GM23248 (cell line): ENCODE results near the gene PSD4. TPM values are rescaled to one million over a fixed set of nuclear protein-coding genes. Genes with fewer than 3 reads are reported as not detected.

Experiments used
- DNase-seq: peaks from one replicate; pipeline ENCODE4 v3.0.0-alpha.2; 2015
- H2AFZ ChIP-seq: fragments of 200-600 bp; sonication (generic); 2 replicates; pipeline ENCODE4 v1.6.1; 2016; ENCODE audit warnings: antibody characterized with exemption
- H3F3A ChIP-seq: fragments of 200-600 bp; sonication (generic); 2 replicates; pipeline ENCODE4 v1.6.1; 2016; ENCODE audit warnings: mild to moderate bottlenecking, antibody characterized with exemption, mixed run types; ENCODE audit not compliant: insufficient read depth
- H3K27ac ChIP-seq: fragments of 200-600 bp; sonication (generic); 2 replicates; pipeline ENCODE4 v1.5.1; 2016; ENCODE audit warnings: mild to moderate bottlenecking
- H3K27me3 ChIP-seq: fragments of 200-600 bp; sonication (generic); replicated peaks from 2 replicates; pipeline ENCODE4 v1.6.1; 2016; ENCODE audit warnings: mild to moderate bottlenecking; ENCODE audit not compliant: insufficient read depth
- H3K36me3 ChIP-seq: fragments of 200-600 bp; sonication (generic); 2 replicates; pipeline ENCODE4 v1.6.1; 2016; ENCODE audit warnings: low read depth, mild to moderate bottlenecking
- H3K4me1 ChIP-seq: fragments of 200-600 bp; sonication (generic); 2 replicates; pipeline ENCODE4 v1.6.1; 2016; ENCODE audit warnings: mild to moderate bottlenecking; ENCODE audit not compliant: insufficient read depth
- H3K4me2 ChIP-seq: fragments of 200-600 bp; sonication (generic); one replicate; pipeline ENCODE4 v1.6.1; 2016; ENCODE audit warnings: mild to moderate bottlenecking; ENCODE audit not compliant: unreplicated experiment
- H3K4me3 ChIP-seq: fragments of 200-600 bp; sonication (generic); 2 replicates; pipeline ENCODE4 v1.5.1; 2016; ENCODE audit warnings: mild to moderate bottlenecking
- H3K79me2 ChIP-seq: fragments of 200-600 bp; sonication (generic); 2 replicates; pipeline ENCODE4 v1.6.1; 2016; ENCODE audit warnings: mild to moderate bottlenecking; ENCODE audit not compliant: insufficient read depth
- H3K9ac ChIP-seq: fragments of 200-600 bp; sonication (generic); 2 replicates; pipeline ENCODE4 v1.6.1; 2016; ENCODE audit warnings: mild to moderate bottlenecking
- H3K9me2 ChIP-seq: fragments of 200-600 bp; sonication (generic); 2 replicates; pipeline ENCODE4 v1.6.1; 2016; ENCODE audit warnings: mixed run types, mild to moderate bottlenecking, moderate library complexity; ENCODE audit not compliant: insufficient read depth
- H3K9me3 ChIP-seq: fragments of 200-600 bp; sonication (generic); one replicate; pipeline ENCODE4 v1.6.1; 2017; ENCODE audit warnings: low read depth
- H4K20me1 ChIP-seq: fragments of 200-600 bp; sonication (generic); 2 replicates; pipeline ENCODE4 v1.6.0; 2016; ENCODE audit not compliant: insufficient read depth
- EZH2 ChIP-seq: fragments of 200-600 bp; sonication (generic); IDR thresholded peaks from 2 replicates; pipeline ENCODE4 v1.6.1; 2018; ENCODE audit warnings: antibody characterized with exemption, mild to moderate bottlenecking; ENCODE audit not compliant: insufficient read depth, poor library complexity, severe bottlenecking
- EZH2phosphoT487 ChIP-seq: fragments of 200-600 bp; sonication (generic); IDR thresholded peaks from 2 replicates; pipeline ENCODE4 v1.6.1; 2018; ENCODE audit warnings: antibody characterized with exemption, moderate library complexity, mild to moderate bottlenecking, low read depth; ENCODE audit not compliant: insufficient read depth
- WGBS, 2 experiments: methylation state at CpG; one replicate each; pipeline ENCODE4 v1.1.6; 2015 to 2017; ENCODE audit warnings: low lambda C conversion rate in 2 of 2, low coverage in 1 of 2; ENCODE audit errors: missing lambda C conversion rate in 2 of 2; 5-methylcytosine and 5-hydroxymethylcytosine counted together
- in situ Hi-C: fragments of 300-500 bp; cut with MboI; formaldehyde crosslinking; loops from 2 replicates; pipeline ENCODE4 v1.15.0; 2020
- polyA plus RNA-seq: library from polyadenylated mRNA; unstranded; fragments of >200 nt; fragmentation: Nextera tagmentation; extraction: Ambion mirVana; gene quantifications from 2 replicates; pipeline ENCODE4 v1.2.1, GENCODE V29; 2016
- total RNA-seq: library from RNA; depleted of rRNA; stranded (reverse); fragments of >200 nt; shearing (Covaris generic); gene quantifications from 2 replicates; pipeline ENCODE4 v1.2.3, GENCODE V29; 2014

Gene PSD4
- total and polyA plus RNA-seq, 2 experiments from 2014 or later = 1.1 to 6.1 TPM

GRCh38 chr2:113169002-113169530 is 4.7 kb upstream of the PSD4 start:
- H3K9me2 ChIP-seq = no peaks in the 10 kb centered on the region
- no peaks in the 10 kb centered on the region for H3F3A ChIP-seq
- no peak overlapping the region for H3K4me2 ChIP-seq
- DNase-seq = no peak
- no peak overlapping the region for H3K9ac ChIP-seq
- H3K27me3 ChIP-seq = no peaks in the 10 kb centered on the region
- H3K36me3 ChIP-seq = no peaks in the 10 kb centered on the region
- no peak overlapping the region for H3K27ac ChIP-seq
- no peak overlapping the region for H3K4me3 ChIP-seq
- H2AFZ ChIP-seq = no peak overlapping the region
- no peaks in the 10 kb centered on the region for H3K9me3 ChIP-seq
- TF ChIP-seq EZH2phosphoT487 (no peak), EZH2 (no peak)
- no peaks in the 10 kb centered on the region for H3K4me1 ChIP-seq
- 94 to 95% methylated on average over 8 of the region's 8 CpGs for WGBS, 2 experiments
- in situ Hi-C loops = no loop called here
- H3K79me2 ChIP-seq = no peaks in the 10 kb centered on the region
- H4K20me1 ChIP-seq = no peaks in the 10 kb centered on the region

GRCh38 chr2:113169586-113169985 is 4.2 kb upstream of the PSD4 start:
- no peaks in the 10 kb centered on the region for H4K20me1 ChIP-seq
- no peaks in the 10 kb centered on the region for H3K9me2 ChIP-seq
- H3K79me2 ChIP-seq = no peaks in the 10 kb centered on the region
- no peaks in the 10 kb centered on the region for H3K4me1 ChIP-seq
- no peak overlapping the region for H2AFZ ChIP-seq
- WGBS, 2 experiments = 85 to 100% methylated on average over 3 of the region's 3 CpGs
- no peak overlapping the region for H3K4me2 ChIP-seq
- TF ChIP-seq EZH2 (no peak), EZH2phosphoT487 (no peak)
- no peak overlapping the region for H3K9ac ChIP-seq
- no peak overlapping the region for H3K4me3 ChIP-seq
- in situ Hi-C loops = no loop called here
- no peak overlapping the region for H3K27ac ChIP-seq
- no peaks in the 10 kb centered on the region for H3K36me3 ChIP-seq
- no peaks in the 10 kb centered on the region for H3K9me3 ChIP-seq
- H3K27me3 ChIP-seq = no peaks in the 10 kb centered on the region
- H3F3A ChIP-seq = no peaks in the 10 kb centered on the region
- DNase-seq = no peak

- Histone ChIP-seq H3K4me2 (no peak overlapping the region), H3F3A (no peaks in the 10 kb centered on the region), H4K20me1 (no peaks in the 10 kb centered on the region), H3K4me3 (no peak overlapping the region), H3K9me3 (no peaks in the 10 kb centered on the region), H3K9me2 (no peaks in the 10 kb centered on the region), H2AFZ (no peak overlapping the region), H3K79me2 (no peaks in the 10 kb centered on the region), H3K27ac (no peak overlapping the region), H3K36me3 (no peaks in the 10 kb centered on the region), H3K27me3 (no peaks in the 10 kb centered on the region), H3K9ac (no peak overlapping the region), H3K4me1 (no peaks in the 10 kb centered on the region)
- no peak for TF ChIP-seq EZH2
- TF ChIP-seq EZH2phosphoT487 = no peak
- WGBS, 2 experiments = 94 to 95% methylated on average over 8 of the region's 8 CpGs
- DNase-seq = no peak
- in situ Hi-C loops = no loop called here
Observed at GRCh38 chr2:113171334-113172075, 2.3 kb upstream of the PSD4 start.

GRCh38 chr2:113172721-113173541 is 840 bp upstream of the PSD4 start:
- H3K9ac ChIP-seq = no peak overlapping the region
- H3K27me3 ChIP-seq = no peaks in the 10 kb centered on the region
- no peak overlapping the region for H3K4me2 ChIP-seq
- H3F3A ChIP-seq = no peaks in the 10 kb centered on the region
- TF ChIP-seq EZH2 (no peak), EZH2phosphoT487 (no peak)
- H3K79me2 ChIP-seq = no peaks in the 10 kb centered on the region
- no peak overlapping the region for H3K4me3 ChIP-seq
- no peak overlapping the region for H2AFZ ChIP-seq
- WGBS, 2 experiments = 84 to 85% methylated on average over 16 of the region's 16 CpGs
- no peaks in the 10 kb centered on the region for H3K36me3 ChIP-seq
- no peaks in the 10 kb centered on the region for H3K4me1 ChIP-seq
- DNase-seq = no peak
- no peaks in the 10 kb centered on the region for H3K9me3 ChIP-seq
- H3K9me2 ChIP-seq = no peaks in the 10 kb centered on the region
- in situ Hi-C loops = no loop called here
- H3K27ac ChIP-seq = no peak overlapping the region
- H4K20me1 ChIP-seq = no peaks in the 10 kb centered on the region
